GM21515 (cell line): Measurements from ENCODE around the gene FBXL20.

Experiments used
- ATAC-seq: cut with Tn5 transposase; IDR thresholded peaks from one replicate; pipeline ENCODE4 v1.9.1; 2021; ENCODE audit not compliant: unreplicated experiment

The FBXL20 gene

GRCh38 chr17:39229274-39229913, 172.0 kb downstream of the FBXL20 start:
- ATAC-seq: no peak

- ATAC-seq: no peak
Measured at GRCh38 chr17:39227364-39227919, 174.0 kb downstream of the FBXL20 start.

- ATAC-seq: no peak
Measured at GRCh38 chr17:39225959-39226683, 175.3 kb downstream of the FBXL20 start.

- no peak for ATAC-seq
Measured at GRCh38 chr17:39225308-39225958, 176.0 kb downstream of the FBXL20 start, which contains the start of gene STAC2. STAC2 (minus strand) TSS chr17:39225945; CDS start chr17:39225502, 443 bp downstream.

- no peak for ATAC-seq
Measured at GRCh38 chr17:39224778-39225307, 176.6 kb downstream of the FBXL20 start.

- ATAC-seq: no peak
Measured at GRCh38 chr17:39223907-39224777, 177.3 kb downstream of the FBXL20 start.

- ATAC-seq: no peak
Measured at GRCh38 chr17:39222866-39223834, 178.3 kb downstream of the FBXL20 start.

- no peak for ATAC-seq
Measured at GRCh38 chr17:39222151-39222550, 179.3 kb downstream of the FBXL20 start.

GRCh38 chr17:39221572-39221971, 179.9 kb downstream of the FBXL20 start:
- ATAC-seq: no peak

GRCh38 chr17:39219647-39220154, 181.7 kb downstream of the FBXL20 start:
- ATAC-seq: no peak

GRCh38 chr17:39218906-39219305, 182.5 kb downstream of the FBXL20 start:
- no peak for ATAC-seq

- no peak for ATAC-seq
Measured at GRCh38 chr17:39217734-39218369, 183.6 kb downstream of the FBXL20 start.

- no peak for ATAC-seq
Measured at GRCh38 chr17:39213852-39214251, 187.6 kb downstream of the FBXL20 start.

- ATAC-seq: no peak
Measured at GRCh38 chr17:39212841-39213480, 188.5 kb downstream of the FBXL20 start.

GRCh38 chr17:39212195-39212810, 189.1 kb downstream of the FBXL20 start:
- ATAC-seq: no peak

- ATAC-seq: no peak
Measured at GRCh38 chr17:39210093-39210434, 191.4 kb downstream of the FBXL20 start.

GRCh38 chr17:39209317-39210092, 191.9 kb downstream of the FBXL20 start:
- no peak for ATAC-seq
